Esophagus squamous epithelium (tissue), 4 donors: ENCODE measurements around the gene MYOD1.

Experiments used
- POLR2A ChIP-seq, 4 donors: fragments of 450-650 bp; IDR thresholded peaks; one replicate each; pipeline ENCODE4 v1.6.1; 2017; ENCODE audit warnings: antibody characterized with exemption in 4 of 4, mild to moderate bottlenecking in 4 of 4, moderate library complexity in 3 of 4
- TF ChIP-seq, protein P1 (sequence below), 6 experiments: fragments of 450-650 bp in 4 of 6; fragments of 200-600 bp in 2 of 6; sonication (generic) in 2 of 6; IDR thresholded peaks; one replicate each; pipeline ENCODE4 v1.5.1; 2016 to 2019; ENCODE audit warnings: antibody characterized with exemption in 6 of 6, mild to moderate bottlenecking in 4 of 6, moderate library complexity in 4 of 6

DNA sequence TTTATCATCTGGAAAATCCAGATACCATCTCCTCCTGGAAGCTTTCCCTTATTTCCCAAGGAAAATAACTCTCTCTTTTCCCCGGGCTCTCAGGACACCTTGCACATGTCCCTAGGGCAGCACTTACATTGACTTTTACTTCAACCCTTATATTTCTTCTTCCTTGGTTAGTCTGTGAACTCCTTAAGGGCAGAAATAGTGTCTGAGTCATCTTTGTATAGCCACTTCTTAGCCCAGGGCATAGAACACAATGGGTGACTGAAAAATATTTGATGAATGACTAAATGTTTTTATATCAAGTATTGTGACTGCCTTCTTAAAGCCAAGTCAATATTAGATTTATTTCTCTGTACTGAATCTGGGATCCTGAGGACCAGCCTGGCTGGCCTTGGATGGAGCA lies 45.4 kb upstream of the MYOD1 start:
- TF ChIP-seq, protein P1, sequence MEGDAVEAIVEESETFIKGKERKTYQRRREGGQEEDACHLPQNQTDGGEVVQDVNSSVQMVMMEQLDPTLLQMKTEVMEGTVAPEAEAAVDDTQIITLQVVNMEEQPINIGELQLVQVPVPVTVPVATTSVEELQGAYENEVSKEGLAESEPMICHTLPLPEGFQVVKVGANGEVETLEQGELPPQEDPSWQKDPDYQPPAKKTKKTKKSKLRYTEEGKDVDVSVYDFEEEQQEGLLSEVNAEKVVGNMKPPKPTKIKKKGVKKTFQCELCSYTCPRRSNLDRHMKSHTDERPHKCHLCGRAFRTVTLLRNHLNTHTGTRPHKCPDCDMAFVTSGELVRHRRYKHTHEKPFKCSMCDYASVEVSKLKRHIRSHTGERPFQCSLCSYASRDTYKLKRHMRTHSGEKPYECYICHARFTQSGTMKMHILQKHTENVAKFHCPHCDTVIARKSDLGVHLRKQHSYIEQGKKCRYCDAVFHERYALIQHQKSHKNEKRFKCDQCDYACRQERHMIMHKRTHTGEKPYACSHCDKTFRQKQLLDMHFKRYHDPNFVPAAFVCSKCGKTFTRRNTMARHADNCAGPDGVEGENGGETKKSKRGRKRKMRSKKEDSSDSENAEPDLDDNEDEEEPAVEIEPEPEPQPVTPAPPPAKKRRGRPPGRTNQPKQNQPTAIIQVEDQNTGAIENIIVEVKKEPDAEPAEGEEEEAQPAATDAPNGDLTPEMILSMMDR (IDR thresholded peaks at IDR 0.05), result no peak
- TF ChIP-seq POLR2A (IDR thresholded peaks at IDR 0.05), result no peak
